ENCODE measurements around the gene PGAP6. TPM values are rescaled to one million over a fixed set of nuclear protein-coding genes. Genes with fewer than 3 reads are reported as not detected.

The PGAP6 gene
- total and polyA plus RNA-seq, 9 of the 15 experiments (the other 6 are each of a cell fraction or from before 2014, with no cell fraction given): 0.45 to 50.2 (median 39.3) TPM

- TF ChIP-seq CHD7 (IDR thresholded peaks at IDR 0.05; ENCODE audit: low read depth, low read length): no peak
- no peak for TF ChIP-seq ID3 (CRISPR knock-in tag; IDR thresholded peaks at IDR 0.05)
- TF ChIP-seq ID3 (tag; IDR thresholded peaks at IDR 0.05): no peak
- TF ChIP-seq ZNF778 (CRISPR knock-in tag; IDR thresholded peaks at IDR 0.05): no peak
- TF ChIP-seq SMAD4 (CRISPR knock-in tag; conservative IDR thresholded peaks at IDR 0.05): peak; percentile 50
Measured at GRCh38 chr16:397135-397661, 15.4 kb upstream of the PGAP6 start, which contains the start of gene NME4 (continued).

All from K562 (cell line).